ENCODE measurements around the gene IPPK.
"Not testable (repeated sequence)": the region's sequence is repeated elsewhere in the genome, so short reads cannot be mapped to it uniquely, and the experiment has no call there.

GRCh38 chr9:92571871-92572270, 98.1 kb downstream of the IPPK start:
- TF ChIP-seq CTCF (conservative IDR thresholded peaks at IDR 0.05 in 1 of 2, IDR thresholded peaks at IDR 0.05 in 1 of 2; ENCODE audit: low read depth in 1 of 2, low read length in 2 of 2); EZH2 (IDR thresholded peaks at IDR 0.05; ENCODE audit: low read length, missing control alignments): not testable (repeated sequence)

Data from fibroblast of lung (primary cell).